ENCODE data around the gene ATL2.
"Not testable (repeated sequence)": the region's sequence is repeated elsewhere in the genome, so short reads cannot be mapped to it uniquely, and the experiment has no call there.

The ATL2 gene

GRCh38 chr2:38268691-38269327, 108.3 kb downstream of the ATL2 start:
- DNase-seq = no peak

GRCh38 chr2:38268001-38268400, 109.1 kb downstream of the ATL2 start:
- no peak for DNase-seq

- DNase-seq = no peak
Measured at GRCh38 chr2:38267270-38267925, 109.7 kb downstream of the ATL2 start.

- no peak for DNase-seq
Measured at GRCh38 chr2:38266382-38267061, 110.6 kb downstream of the ATL2 start.

GRCh38 chr2:38265461-38265860, 111.6 kb downstream of the ATL2 start:
- DNase-seq = no peak

GRCh38 chr2:38264396-38265221, 112.5 kb downstream of the ATL2 start:
- DNase-seq = peak; percentile 47

- DNase-seq = no peak
Measured at GRCh38 chr2:38263293-38263692, 113.8 kb downstream of the ATL2 start.

- DNase-seq = peak; percentile 61
Measured at GRCh38 chr2:38262069-38262871, 114.8 kb downstream of the ATL2 start.

- no peak for DNase-seq
Measured at GRCh38 chr2:38261569-38262068, 115.5 kb downstream of the ATL2 start.

- DNase-seq = no peak
Measured at GRCh38 chr2:38260972-38261371, 116.1 kb downstream of the ATL2 start.

- DNase-seq = no peak
Measured at GRCh38 chr2:38260469-38260868, 116.6 kb downstream of the ATL2 start.

GRCh38 chr2:38259311-38259710, 117.8 kb downstream of the ATL2 start:
- no peak for DNase-seq

GRCh38 chr2:38257680-38258079, 119.4 kb downstream of the ATL2 start:
- DNase-seq = not testable (repeated sequence)

GRCh38 chr2:38256610-38257009, 120.5 kb downstream of the ATL2 start:
- no peak for DNase-seq

GRCh38 chr2:38255211-38255610, 121.9 kb downstream of the ATL2 start:
- no peak for DNase-seq

- no peak for DNase-seq
Measured at GRCh38 chr2:38254796-38255195, 122.3 kb downstream of the ATL2 start.

GRCh38 chr2:38251940-38252339, 125.1 kb downstream of the ATL2 start:
- no peak for DNase-seq

- DNase-seq = no peak
Measured at GRCh38 chr2:38248707-38249106, 128.4 kb downstream of the ATL2 start.

GRCh38 chr2:38248255-38248654, 128.8 kb downstream of the ATL2 start:
- DNase-seq = peak; percentile 54

- DNase-seq = no peak
Measured at GRCh38 chr2:38246105-38246504, 131.0 kb downstream of the ATL2 start.

GRCh38 chr2:38245114-38245641, 131.9 kb downstream of the ATL2 start:
- DNase-seq = no peak

GRCh38 chr2:38244301-38244700, 132.8 kb downstream of the ATL2 start:
- DNase-seq = no peak
